HepG2 (cell line): ENCODE results near the gene MASP1. TPM values are rescaled to one million over a fixed set of nuclear protein-coding genes. Genes with fewer than 3 reads are reported as not detected.

Experiments used
- ATAC-seq: fragments of 200-7000 bp; cut with Tn5 transposase; 3 replicates; pipeline ENCODE4 v1.9.1; 2020; ENCODE audit warnings: mild to moderate bottlenecking, moderate library complexity
- BruUV-seq: library from RNA; stranded (reverse); fragments of 400-500 nt; replicated peaks from 2 replicates; lab custom pipeline; 2021; lab: Mats Ljungman, UMichigan
- CTCF ChIA-PET: fragments of 300-600 bp; formaldehyde crosslinking; extraction: SDS; loops from one replicate; lab custom pipeline; 2021; ENCODE audit warnings: low total read pairs, inconsistent platforms, low intra/inter-chr PET ratio; lab: Yijun Ruan, JAX
- POLR2A ChIA-PET: fragments of 350-600 bp; sonication (Branson Sonifier 250); formaldehyde crosslinking; loops from one replicate; lab custom pipeline; 2020; ENCODE audit warnings: antibody characterized with exemption, inconsistent platforms; lab: Yijun Ruan, JAX
- DNase-seq: peaks from one replicate; pipeline ENCODE4 v3.0.0-alpha.2; 2015; ENCODE audit warnings: low spot score
- FAIRE-seq: peaks from 3 replicates; lab custom pipeline; 2011; peaks lifted over from hg19 to GRCh38; lab: Jason Lieb, UNC
- H2AFZ ChIP-seq: one replicate; pipeline ENCODE4 v1.6.1; 2011; ENCODE audit warnings: low read length, inconsistent platforms
- H3K27ac ChIP-seq: fragments of 300-600 bp; 3 replicates; pipeline ENCODE4 v1.8.0; 2011; ENCODE audit warnings: mixed run types, mild to moderate bottlenecking, mixed read lengths, low read length, inconsistent platforms; ENCODE audit not compliant: insufficient read depth; ENCODE audit errors: extremely low read length
- H3K27me3 ChIP-seq, 2 experiments: fragments of 200-600 bp in 1 of 2; 2 replicates in 1 of 2; 3 replicates in 1 of 2; pipeline versions ENCODE4 v1.6.0 to v1.8.0; 2011; ENCODE audit warnings: low read length in 2 of 2, mild to moderate bottlenecking in 2 of 2, moderate library complexity in 2 of 2, inconsistent platforms in 1 of 2; ENCODE audit not compliant: insufficient read depth in 2 of 2, control insufficient read depth in 1 of 2
- H3K36me3 ChIP-seq, 2 experiments: fragments of 200-600 bp in 1 of 2; replicated peaks in 1 of 2; 2 replicates in 1 of 2; 3 replicates in 1 of 2; pipeline versions ENCODE4 v1.5.1 to v1.8.0; 2011; ENCODE audit warnings: low read length in 2 of 2, inconsistent platforms in 1 of 2; ENCODE audit not compliant: insufficient read depth in 2 of 2, control insufficient read depth in 1 of 2
- H3K4me1 ChIP-seq: 2 replicates; pipeline ENCODE4 v1.5.1; 2012; ENCODE audit warnings: low read length, inconsistent platforms; ENCODE audit not compliant: insufficient read depth
- H3K4me2 ChIP-seq: 2 replicates; pipeline ENCODE4 v1.6.0; 2011; ENCODE audit warnings: low read depth, low read length, inconsistent platforms
- H3K4me3 ChIP-seq, 3 experiments: fragments of 200-600 bp in 1 of 3; sonication (generic), shearing (Covaris generic) in 1 of 3; replicated peaks in 1 of 3; 2 replicates each; pipeline ENCODE4 v1.5.1; 2011 to 2016; ENCODE audit warnings: low read length in 3 of 3, inconsistent platforms in 2 of 3, low read depth in 2 of 3, mild to moderate bottlenecking in 2 of 3, control low read depth in 1 of 3, mixed read lengths in 1 of 3; ENCODE audit not compliant: insufficient read depth in 1 of 3
- H3K79me2 ChIP-seq: one replicate; pipeline ENCODE4 v1.6.1; 2011; ENCODE audit warnings: low read length, inconsistent platforms; ENCODE audit not compliant: insufficient read depth
- H3K9ac ChIP-seq: 2 replicates; pipeline ENCODE4 v1.6.0; 2011; ENCODE audit warnings: mild to moderate bottlenecking, low read depth, low read length, inconsistent platforms; ENCODE audit not compliant: insufficient read depth
- H3K9me3 ChIP-seq: 2 replicates; pipeline ENCODE4 v1.5.1; 2012; ENCODE audit warnings: mild to moderate bottlenecking, low read length
- H4K20me1 ChIP-seq: 2 replicates; pipeline ENCODE4 v1.6.0; 2011; ENCODE audit warnings: inconsistent platforms, mild to moderate bottlenecking, low read length, moderate library complexity; ENCODE audit not compliant: insufficient read depth
- ATF2 ChIP-seq: sonication (generic); formaldehyde crosslinking; IDR thresholded peaks from 2 replicates; pipeline ENCODE4 v1.4.0; 2020; ENCODE audit warnings: missing genetic modification reagents
- EZH2 ChIP-seq: conservative IDR thresholded peaks from 2 replicates; pipeline ENCODE4 v1.6.1; 2012; ENCODE audit warnings: mild to moderate bottlenecking, low read depth, low read length, moderate library complexity
- FIP1L1 ChIP-seq: fragments of 200-400 bp; formaldehyde crosslinking; IDR thresholded peaks from 2 replicates; pipeline ENCODE4 v1.6.1; 2018; ENCODE audit warnings: low read depth, mild to moderate bottlenecking, low read length, moderate library complexity, borderline replicate concordance; ENCODE audit not compliant: insufficient read depth
- HIC2 ChIP-seq: sonication (generic); formaldehyde crosslinking; IDR thresholded peaks from 2 replicates; pipeline ENCODE4 v1.9.0; 2022; ENCODE audit warnings: low read depth, missing genetic modification reagents
- JUND ChIP-seq: sonication (generic); formaldehyde crosslinking; IDR thresholded peaks from 2 replicates; pipeline ENCODE4 v1.8.0; 2022; ENCODE audit warnings: mild to moderate bottlenecking, missing genetic modification reagents
- PHF20 ChIP-seq: sonication (generic); formaldehyde crosslinking; IDR thresholded peaks from 2 replicates; pipeline ENCODE4 v1.5.0; 2020; ENCODE audit warnings: mild to moderate bottlenecking, missing genetic modification reagents
- POGZ ChIP-seq: sonication (generic); formaldehyde crosslinking; IDR thresholded peaks from 2 replicates; pipeline ENCODE4 v1.4.0; 2020; ENCODE audit warnings: mild to moderate bottlenecking, missing genetic modification reagents
- SALL1 ChIP-seq: sonication (generic); formaldehyde crosslinking; IDR thresholded peaks from 2 replicates; pipeline ENCODE4 v1.8.0; 2022; ENCODE audit warnings: mild to moderate bottlenecking, missing genetic modification reagents
- U2AF2 ChIP-seq: fragments of 200-400 bp; formaldehyde crosslinking; IDR thresholded peaks from 2 replicates; pipeline ENCODE4 v1.6.1; 2017; ENCODE audit warnings: low read depth, mild to moderate bottlenecking, low read length
- ZNF354B ChIP-seq: sonication (generic); formaldehyde crosslinking; IDR thresholded peaks from 2 replicates; pipeline ENCODE4 v1.8.0; 2022; ENCODE audit warnings: mild to moderate bottlenecking, missing genetic modification reagents
- ZSCAN31 ChIP-seq: sonication (generic); formaldehyde crosslinking; IDR thresholded peaks from 2 replicates; pipeline ENCODE4 v1.5.0; 2020; ENCODE audit warnings: low read depth, mild to moderate bottlenecking, missing genetic modification reagents
- WGBS: methylation state at CpG from one replicate; pipeline ENCODE4 v1.1.6; 2017; ENCODE audit warnings: low lambda C conversion rate; 5-methylcytosine and 5-hydroxymethylcytosine counted together
- in situ Hi-C: cut with HindIII; loops from 2 replicates; pipeline ENCODE4 v1.10.0; 2017; ENCODE audit warnings: low pct_unique_long_range_greater_than_20kb; ENCODE audit not compliant: extremely low pct_ligation_motif_present
- intact Hi-C: fragments of 100-400 bp; cut with micrococcal nuclease; formaldehyde crosslinking; loops from one replicate; pipeline ENCODE4 v1.10.0; 2022; ENCODE audit not compliant: unreplicated experiment
- polyA plus RNA-seq, 8 experiments: library from polyadenylated mRNA; depleted of rRNA in 3 of 8; stranded (reverse) in 7 of 8; unstranded in 1 of 8; fragments of >200 nt; fragmentation: Illumina TruSeq in 4 of 8; extraction: Trizol in 4 of 8; gene quantifications; 2 replicates each; pipeline versions ENCODE4 v1.2.1 to v1.2.3, GENCODE V29; 2011 to 2016; ENCODE audit warnings: low read depth in 4 of 8, missing spikeins in 1 of 8, mixed read lengths in 1 of 8; ENCODE audit not compliant: insufficient read depth in 1 of 8
- total RNA-seq, 5 experiments: library from RNA; depleted of rRNA; stranded (reverse); fragments of >200 nt; fragmentation: Illumina TruSeq; extraction: Trizol; gene quantifications; 2 replicates each; pipeline ENCODE4 v1.2.3, GENCODE V29; 2016; ENCODE audit warnings: low read depth in 1 of 5
- TF ChIP-seq, protein P1 (sequence below): sonication (generic); formaldehyde crosslinking; IDR thresholded peaks from 2 replicates; pipeline ENCODE4 v1.5.1; 2020; ENCODE audit warnings: mild to moderate bottlenecking, missing genetic modification reagents, borderline replicate concordance

Gene MASP1
- total and polyA plus RNA-seq, 2 of the 13 experiments (the other 11 are each of a cell fraction or from before 2014, with no cell fraction given), result 10.8 to 56.0 TPM

DNA sequence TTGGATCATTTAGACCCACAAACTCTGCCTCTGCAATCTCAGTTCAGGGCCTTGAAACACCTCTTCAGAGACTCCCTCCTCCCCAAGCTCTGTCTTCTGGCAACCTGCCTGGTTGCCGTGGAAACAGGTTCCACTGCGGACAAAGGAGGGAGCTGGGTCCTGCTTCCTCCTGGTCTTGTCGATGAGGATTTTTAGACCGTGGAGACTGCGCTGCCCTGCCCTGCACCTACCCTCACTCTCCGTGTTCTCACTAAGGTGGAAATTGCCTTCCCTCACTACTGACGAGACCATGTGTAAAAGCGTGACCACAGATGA lies 94.2 kb downstream of the MASP1 start, which contains the start of gene RTP1:
RTP1 (plus strand) TSS at position 152 of the 315 bp plus-strand sequence; CDS start at position 182, 30 bp downstream.
- FAIRE-seq (no peak), DNase-seq (no peak), ATAC-seq (no peak)
- intact Hi-C loops, result no loop called here
- WGBS, result 63% methylated on average over 8 of the region's 8 CpGs
- Histone ChIP-seq H3K9ac (no peak within 1 kb of the TSS), H3K9me3 (no peaks in the 10 kb centered on the region), H4K20me1 (no peaks in the 10 kb centered on the region), H2AFZ (no peak within 1 kb of the TSS), H3K4me2 (no peak within 1 kb of the TSS), H3K4me1 (no peaks in the 10 kb centered on the region), H3K79me2 (no peaks in the 10 kb centered on the region), H3K36me3 (no peaks in the 10 kb centered on the region), H3K27me3 (peaks cover 0 to 3% of the 10 kb centered on the region in 2 experiments; a peak in 1 of 5 replicates), H3K27ac (no peak within 1 kb of the TSS), H3K4me3 (no peak within 1 kb of the TSS)
- no peak for TF ChIP-seq SALL1
- no peak for TF ChIP-seq ZNF354B
- no peak for TF ChIP-seq U2AF2
- no peak for TF ChIP-seq FIP1L1
- no peak for TF ChIP-seq JUND (CRISPR knock-in tag)
- TF ChIP-seq HIC2 (CRISPR knock-in tag), result no peak
- no peak for TF ChIP-seq POGZ (CRISPR knock-in tag)
- TF ChIP-seq PHF20 (CRISPR knock-in tag), result no peak
- TF ChIP-seq, protein P1, sequence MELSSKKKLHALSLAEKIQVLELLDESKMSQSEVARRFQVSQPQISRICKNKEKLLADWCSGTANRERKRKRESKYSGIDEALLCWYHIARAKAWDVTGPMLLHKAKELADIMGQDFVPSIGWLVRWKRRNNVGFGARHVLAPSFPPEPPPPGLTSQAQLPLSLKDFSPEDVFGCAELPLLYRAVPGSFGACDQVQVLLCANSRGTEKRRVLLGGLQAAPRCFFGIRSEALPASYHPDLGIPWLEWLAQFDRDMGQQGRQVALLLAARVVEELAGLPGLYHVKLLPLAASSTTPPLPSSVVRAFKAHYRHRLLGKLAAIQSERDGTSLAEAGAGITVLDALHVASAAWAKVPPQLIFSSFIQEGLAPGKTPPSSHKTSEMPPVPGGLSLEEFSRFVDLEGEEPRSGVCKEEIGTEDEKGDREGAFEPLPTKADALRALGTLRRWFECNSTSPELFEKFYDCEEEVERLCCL (CRISPR knock-in tag), result no peak
- TF ChIP-seq EZH2, result no peak
- no peak for TF ChIP-seq ZSCAN31 (CRISPR knock-in tag)
- TF ChIP-seq ATF2 (CRISPR knock-in tag), result no peak
- in situ Hi-C loops, result no loop called here
- CTCF ChIA-PET, result no interaction called here
- no TSS peak for BruUV-seq
- POLR2A ChIA-PET, result no interaction called here
